ENCODE data around the gene PLEKHG4. TPM values are rescaled to one million over a fixed set of nuclear protein-coding genes. Genes with fewer than 3 reads are reported as not detected.

The PLEKHG4 gene
- total RNA-seq, 1 experiment from 2014 or later: 13.9 TPM

- Histone ChIP-seq H3K4me1 (ENCODE audit: insufficient read depth, low read length) (no peaks in the 10 kb centered on the region), H3K4me2 (ENCODE audit: insufficient read depth, insufficient read length, low read length) (no peak overlapping the region), H4K91ac (ENCODE audit: insufficient read length, low read depth, low read length) (no peak overlapping the region), H3K23ac (ENCODE audit: insufficient read length, low read depth, low read length) (no peak overlapping the region), H3K4ac (ENCODE audit: low read depth, low read length) (no peak overlapping the region), H4K20me1 (ENCODE audit: control insufficient read depth, insufficient read depth, insufficient read length) (no peaks in the 10 kb centered on the region), H2AK5ac (ENCODE audit: insufficient read length, low read length) (no peak overlapping the region), H3K18ac (ENCODE audit: insufficient read length, low read depth, low read length) (no peak overlapping the region), H3K79me2 (ENCODE audit: insufficient read depth, low read length) (no peaks in the 10 kb centered on the region), H3K23me2 (ENCODE audit: insufficient read length, low read depth, low read length, poor library complexity, severe bottlenecking) (no peaks in the 10 kb centered on the region), H3T11ph (ENCODE audit: low read length) (no peak overlapping the region), H4K8ac (replicated peaks; ENCODE audit: insufficient read length, low read depth, low read length) (no peak overlapping the region), H2AFZ (ENCODE audit: low read length) (no peak overlapping the region), H3K27ac (ENCODE audit: insufficient read length, low read depth, low read length) (no peak overlapping the region), H2BK12ac (ENCODE audit: insufficient read length, low read depth, low read length) (no peak overlapping the region), H2BK120ac (ENCODE audit: low read depth, low read length, poor library complexity, severe bottlenecking) (no peak overlapping the region), H3K9me3 (ENCODE audit: control insufficient read depth, low read depth, low read length) (no peaks in the 10 kb centered on the region), H3K79me1 (ENCODE audit: insufficient read depth, low read depth, low read length, poor library complexity, severe bottlenecking) (no peaks in the 10 kb centered on the region), H2BK5ac (ENCODE audit: insufficient read length, low read length) (no peak overlapping the region), H3K56ac (ENCODE audit: insufficient read length, low read depth, low read length) (no peak overlapping the region), H3K9ac (ENCODE audit: extremely low read depth, insufficient read length, low read length) (no peak overlapping the region), H4K5ac (ENCODE audit: insufficient read length, low read depth, low read length) (no peak overlapping the region), H3K14ac (ENCODE audit: insufficient read depth, low read length) (no peak overlapping the region), H3K27me3 (ENCODE audit: insufficient read depth, low read length) (no peaks in the 10 kb centered on the region), H2BK20ac (ENCODE audit: low read depth, low read length, poor library complexity, severe bottlenecking) (no peak overlapping the region), H2BK15ac (ENCODE audit: low read depth, low read length) (no peak overlapping the region)
- H3K4me1 Mint-ChIP-seq: peaks cover 6 to 7% of the 10 kb centered on the region in 2 experiments
- H3K4me3 Mint-ChIP-seq: no peak overlapping the region
- H3K36me3 Mint-ChIP-seq (ENCODE audit: insufficient read depth in 1 of 3, low read depth in 3 of 3): no peaks in the 10 kb centered on the region
- peaks cover 53% of the 10 kb centered on the region for H3K27me3 Mint-ChIP-seq (ENCODE audit: low read depth)
- no CpG with 5 or more reads among the region's 15 CpGs for WGBS (ENCODE audit: extremely low coverage, insufficient read length, low lambda C conversion rate)
- TF ChIP-seq, protein P1, sequence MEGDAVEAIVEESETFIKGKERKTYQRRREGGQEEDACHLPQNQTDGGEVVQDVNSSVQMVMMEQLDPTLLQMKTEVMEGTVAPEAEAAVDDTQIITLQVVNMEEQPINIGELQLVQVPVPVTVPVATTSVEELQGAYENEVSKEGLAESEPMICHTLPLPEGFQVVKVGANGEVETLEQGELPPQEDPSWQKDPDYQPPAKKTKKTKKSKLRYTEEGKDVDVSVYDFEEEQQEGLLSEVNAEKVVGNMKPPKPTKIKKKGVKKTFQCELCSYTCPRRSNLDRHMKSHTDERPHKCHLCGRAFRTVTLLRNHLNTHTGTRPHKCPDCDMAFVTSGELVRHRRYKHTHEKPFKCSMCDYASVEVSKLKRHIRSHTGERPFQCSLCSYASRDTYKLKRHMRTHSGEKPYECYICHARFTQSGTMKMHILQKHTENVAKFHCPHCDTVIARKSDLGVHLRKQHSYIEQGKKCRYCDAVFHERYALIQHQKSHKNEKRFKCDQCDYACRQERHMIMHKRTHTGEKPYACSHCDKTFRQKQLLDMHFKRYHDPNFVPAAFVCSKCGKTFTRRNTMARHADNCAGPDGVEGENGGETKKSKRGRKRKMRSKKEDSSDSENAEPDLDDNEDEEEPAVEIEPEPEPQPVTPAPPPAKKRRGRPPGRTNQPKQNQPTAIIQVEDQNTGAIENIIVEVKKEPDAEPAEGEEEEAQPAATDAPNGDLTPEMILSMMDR (conservative IDR thresholded peaks at IDR 0.05): no peak
- no peak overlapping the region for H3K27ac Mint-ChIP-seq
- H3K9me3 Mint-ChIP-seq: no peaks in the 10 kb centered on the region
- DNase-seq: no peak
Observed at GRCh38 chr16:67299269-67299668, 19.9 kb downstream of the PLEKHG4 start.

All from H9 (cell line).